Esophagus muscularis mucosa (tissue), 3 donors: Measurements from ENCODE around the gene ARX.

Experiments used
- POLR2A ChIP-seq: fragments of 450-650 bp; IDR thresholded peaks from one replicate; pipeline ENCODE4 v1.6.1; 2017; ENCODE audit warnings: antibody characterized with exemption, moderate library complexity, mild to moderate bottlenecking, low read depth
- TF ChIP-seq, protein P1 (sequence below), 3 experiments: fragments of 200-600 bp in 2 of 3; fragments of 450-650 bp in 1 of 3; sonication (generic) in 2 of 3; IDR thresholded peaks; one replicate each; pipeline ENCODE4 v1.5.1; 2017 to 2019; ENCODE audit warnings: antibody characterized with exemption in 3 of 3, mild to moderate bottlenecking in 2 of 3, moderate library complexity in 1 of 3

DNA sequence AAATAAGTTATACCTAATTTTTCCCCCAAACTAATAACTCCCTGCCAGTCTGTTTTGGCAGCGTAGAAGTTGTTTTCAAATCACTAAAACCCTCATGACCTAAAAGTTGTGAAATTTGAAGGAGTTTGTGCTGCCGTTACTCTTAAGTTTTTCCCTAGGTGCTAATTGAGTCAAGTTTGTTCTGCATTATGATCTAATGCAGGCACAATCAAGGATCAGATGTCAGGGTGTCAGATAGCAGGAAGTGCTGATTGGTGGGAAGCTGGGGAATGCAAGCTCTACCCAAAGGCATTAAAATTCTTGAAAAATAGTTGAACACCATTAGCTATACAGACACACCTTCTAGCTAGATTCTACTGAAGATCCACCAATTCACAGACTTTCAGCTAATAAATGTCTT is 51.9 kb downstream of the ARX start:
- no peak for TF ChIP-seq POLR2A
- TF ChIP-seq, protein P1, sequence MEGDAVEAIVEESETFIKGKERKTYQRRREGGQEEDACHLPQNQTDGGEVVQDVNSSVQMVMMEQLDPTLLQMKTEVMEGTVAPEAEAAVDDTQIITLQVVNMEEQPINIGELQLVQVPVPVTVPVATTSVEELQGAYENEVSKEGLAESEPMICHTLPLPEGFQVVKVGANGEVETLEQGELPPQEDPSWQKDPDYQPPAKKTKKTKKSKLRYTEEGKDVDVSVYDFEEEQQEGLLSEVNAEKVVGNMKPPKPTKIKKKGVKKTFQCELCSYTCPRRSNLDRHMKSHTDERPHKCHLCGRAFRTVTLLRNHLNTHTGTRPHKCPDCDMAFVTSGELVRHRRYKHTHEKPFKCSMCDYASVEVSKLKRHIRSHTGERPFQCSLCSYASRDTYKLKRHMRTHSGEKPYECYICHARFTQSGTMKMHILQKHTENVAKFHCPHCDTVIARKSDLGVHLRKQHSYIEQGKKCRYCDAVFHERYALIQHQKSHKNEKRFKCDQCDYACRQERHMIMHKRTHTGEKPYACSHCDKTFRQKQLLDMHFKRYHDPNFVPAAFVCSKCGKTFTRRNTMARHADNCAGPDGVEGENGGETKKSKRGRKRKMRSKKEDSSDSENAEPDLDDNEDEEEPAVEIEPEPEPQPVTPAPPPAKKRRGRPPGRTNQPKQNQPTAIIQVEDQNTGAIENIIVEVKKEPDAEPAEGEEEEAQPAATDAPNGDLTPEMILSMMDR (IDR thresholded peaks at IDR 0.05): no peak
